GM23338 (cell line): ENCODE results near the gene SSTR1. TPM values are rescaled to one million over a fixed set of nuclear protein-coding genes. Genes with fewer than 3 reads are reported as not detected.

Experiments used
- EZH2phosphoT487 ChIP-seq: fragments of 200-600 bp; sonication (generic); IDR thresholded peaks from one replicate; pipeline ENCODE4 v1.8.1; 2018; ENCODE audit warnings: antibody characterized with exemption; ENCODE audit not compliant: unreplicated experiment
- NANOG ChIP-seq: IDR thresholded peaks from 2 replicates; pipeline ENCODE4 v1.6.1; 2016; ENCODE audit warnings: antibody characterized with exemption, borderline replicate concordance
- STAT1 ChIP-seq: IDR thresholded peaks from one replicate; pipeline ENCODE4 v1.6.1; 2016; ENCODE audit warnings: antibody characterized with exemption; ENCODE audit not compliant: unreplicated experiment
- ZNF331 ChIP-seq: fragments of 250-450 bp; sonication (Bioruptor Pico); IDR thresholded peaks from 2 replicates; pipeline ENCODE4 v1.5.0; 2020; ENCODE audit warnings: low read depth, mild to moderate bottlenecking, moderate library complexity
- polyA plus RNA-seq: library from polyadenylated mRNA; unstranded; fragments of >200 nt; fragmentation: Nextera tagmentation; extraction: Ambion mirVana; gene quantifications from 2 replicates; pipeline ENCODE4 v1.2.1, GENCODE V29; 2016
- total RNA-seq: library from RNA; depleted of rRNA; stranded (reverse); fragments of >200 nt; shearing (Covaris generic); gene quantifications from 2 replicates; pipeline ENCODE4 v1.2.3, GENCODE V29; 2014
- TF ChIP-seq, protein P1 (sequence below): fragments of 250-450 bp; sonication (Bioruptor Pico); IDR thresholded peaks from 2 replicates; pipeline ENCODE4 v1.5.0; 2020; ENCODE audit warnings: mild to moderate bottlenecking, moderate library complexity
- TF ChIP-seq, protein P2 (sequence below): IDR thresholded peaks from 2 replicates; pipeline ENCODE4 v1.6.1; 2016; ENCODE audit warnings: antibody characterized with exemption
- TF ChIP-seq, protein P3 (sequence below): IDR thresholded peaks from one replicate; pipeline ENCODE4 v1.6.1; 2018; ENCODE audit warnings: antibody characterized with exemption; ENCODE audit not compliant: unreplicated experiment

The SSTR1 gene
- total and polyA plus RNA-seq, 2 experiments from 2014 or later = 0.42 to 0.80 TPM

DNA sequence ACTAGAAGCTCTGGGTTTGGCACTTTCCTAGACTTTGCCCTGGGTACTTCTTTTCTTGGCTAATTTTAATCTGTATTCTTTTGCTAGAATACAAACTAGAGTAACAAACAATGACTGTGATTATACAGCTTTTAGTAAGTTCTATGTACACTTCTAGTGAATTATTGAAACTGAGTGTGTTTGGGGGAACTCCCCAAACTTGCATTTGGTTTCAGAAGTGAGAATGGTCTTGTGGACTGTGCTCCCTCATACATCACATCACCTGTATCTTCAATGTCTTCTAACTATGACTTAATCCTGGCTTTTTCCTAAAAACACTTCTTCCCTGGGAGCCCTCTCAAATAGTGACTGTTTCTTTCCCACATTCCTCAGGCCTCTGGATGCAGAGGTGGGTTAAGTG lies 23.6 kb upstream of the SSTR1 start (continued):
- TF ChIP-seq, protein P1, sequence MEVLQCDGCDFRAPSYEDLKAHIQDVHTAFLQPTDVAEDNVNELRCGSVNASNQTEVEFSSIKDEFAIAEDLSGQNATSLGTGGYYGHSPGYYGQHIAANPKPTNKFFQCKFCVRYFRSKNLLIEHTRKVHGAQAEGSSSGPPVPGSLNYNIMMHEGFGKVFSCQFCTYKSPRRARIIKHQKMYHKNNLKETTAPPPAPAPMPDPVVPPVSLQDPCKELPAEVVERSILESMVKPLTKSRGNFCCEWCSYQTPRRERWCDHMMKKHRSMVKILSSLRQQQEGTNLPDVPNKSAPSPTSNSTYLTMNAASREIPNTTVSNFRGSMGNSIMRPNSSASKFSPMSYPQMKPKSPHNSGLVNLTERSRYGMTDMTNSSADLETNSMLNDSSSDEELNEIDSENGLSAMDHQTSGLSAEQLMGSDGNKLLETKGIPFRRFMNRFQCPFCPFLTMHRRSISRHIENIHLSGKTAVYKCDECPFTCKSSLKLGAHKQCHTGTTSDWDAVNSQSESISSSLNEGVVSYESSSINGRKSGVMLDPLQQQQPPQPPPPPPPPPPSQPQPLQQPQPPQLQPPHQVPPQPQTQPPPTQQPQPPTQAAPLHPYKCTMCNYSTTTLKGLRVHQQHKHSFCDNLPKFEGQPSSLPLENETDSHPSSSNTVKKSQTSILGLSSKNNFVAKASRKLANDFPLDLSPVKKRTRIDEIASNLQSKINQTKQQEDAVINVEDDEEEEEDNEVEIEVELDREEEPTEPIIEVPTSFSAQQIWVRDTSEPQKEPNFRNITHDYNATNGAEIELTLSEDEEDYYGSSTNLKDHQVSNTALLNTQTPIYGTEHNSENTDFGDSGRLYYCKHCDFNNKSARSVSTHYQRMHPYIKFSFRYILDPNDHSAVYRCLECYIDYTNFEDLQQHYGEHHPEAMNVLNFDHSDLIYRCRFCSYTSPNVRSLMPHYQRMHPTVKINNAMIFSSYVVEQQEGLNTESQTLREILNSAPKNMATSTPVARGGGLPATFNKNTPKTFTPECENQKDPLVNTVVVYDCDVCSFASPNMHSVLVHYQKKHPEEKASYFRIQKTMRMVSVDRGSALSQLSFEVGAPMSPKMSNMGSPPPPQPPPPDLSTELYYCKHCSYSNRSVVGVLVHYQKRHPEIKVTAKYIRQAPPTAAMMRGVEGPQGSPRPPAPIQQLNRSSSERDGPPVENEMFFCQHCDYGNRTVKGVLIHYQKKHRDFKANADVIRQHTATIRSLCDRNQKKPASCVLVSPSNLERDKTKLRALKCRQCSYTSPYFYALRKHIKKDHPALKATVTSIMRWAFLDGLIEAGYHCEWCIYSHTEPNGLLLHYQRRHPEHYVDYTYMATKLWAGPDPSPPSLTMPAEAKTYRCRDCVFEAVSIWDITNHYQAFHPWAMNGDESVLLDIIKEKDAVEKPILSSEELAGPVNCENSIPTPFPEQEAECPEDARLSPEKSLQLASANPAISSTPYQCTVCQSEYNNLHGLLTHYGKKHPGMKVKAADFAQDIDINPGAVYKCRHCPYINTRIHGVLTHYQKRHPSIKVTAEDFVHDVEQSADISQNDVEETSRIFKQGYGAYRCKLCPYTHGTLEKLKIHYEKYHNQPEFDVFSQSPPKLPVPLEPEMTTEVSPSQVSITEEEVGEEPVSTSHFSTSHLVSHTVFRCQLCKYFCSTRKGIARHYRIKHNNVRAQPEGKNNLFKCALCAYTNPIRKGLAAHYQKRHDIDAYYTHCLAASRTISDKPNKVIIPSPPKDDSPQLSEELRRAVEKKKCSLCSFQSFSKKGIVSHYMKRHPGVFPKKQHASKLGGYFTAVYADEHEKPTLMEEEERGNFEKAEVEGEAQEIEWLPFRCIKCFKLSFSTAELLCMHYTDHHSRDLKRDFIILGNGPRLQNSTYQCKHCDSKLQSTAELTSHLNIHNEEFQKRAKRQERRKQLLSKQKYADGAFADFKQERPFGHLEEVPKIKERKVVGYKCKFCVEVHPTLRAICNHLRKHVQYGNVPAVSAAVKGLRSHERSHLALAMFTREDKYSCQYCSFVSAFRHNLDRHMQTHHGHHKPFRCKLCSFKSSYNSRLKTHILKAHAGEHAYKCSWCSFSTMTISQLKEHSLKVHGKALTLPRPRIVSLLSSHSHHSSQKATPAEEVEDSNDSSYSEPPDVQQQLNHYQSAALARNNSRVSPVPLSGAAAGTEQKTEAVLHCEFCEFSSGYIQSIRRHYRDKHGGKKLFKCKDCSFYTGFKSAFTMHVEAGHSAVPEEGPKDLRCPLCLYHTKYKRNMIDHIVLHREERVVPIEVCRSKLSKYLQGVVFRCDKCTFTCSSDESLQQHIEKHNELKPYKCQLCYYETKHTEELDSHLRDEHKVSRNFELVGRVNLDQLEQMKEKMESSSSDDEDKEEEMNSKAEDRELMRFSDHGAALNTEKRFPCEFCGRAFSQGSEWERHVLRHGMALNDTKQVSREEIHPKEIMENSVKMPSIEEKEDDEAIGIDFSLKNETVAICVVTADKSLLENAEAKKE (CRISPR knock-in tag) = no peak
- TF ChIP-seq NANOG (no peak), ZNF331 (no peak), STAT1 (no peak), EZH2phosphoT487 (no peak)
- TF ChIP-seq, protein P2, sequence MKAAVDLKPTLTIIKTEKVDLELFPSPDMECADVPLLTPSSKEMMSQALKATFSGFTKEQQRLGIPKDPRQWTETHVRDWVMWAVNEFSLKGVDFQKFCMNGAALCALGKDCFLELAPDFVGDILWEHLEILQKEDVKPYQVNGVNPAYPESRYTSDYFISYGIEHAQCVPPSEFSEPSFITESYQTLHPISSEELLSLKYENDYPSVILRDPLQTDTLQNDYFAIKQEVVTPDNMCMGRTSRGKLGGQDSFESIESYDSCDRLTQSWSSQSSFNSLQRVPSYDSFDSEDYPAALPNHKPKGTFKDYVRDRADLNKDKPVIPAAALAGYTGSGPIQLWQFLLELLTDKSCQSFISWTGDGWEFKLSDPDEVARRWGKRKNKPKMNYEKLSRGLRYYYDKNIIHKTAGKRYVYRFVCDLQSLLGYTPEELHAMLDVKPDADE = no peak
- TF ChIP-seq, protein P3, sequence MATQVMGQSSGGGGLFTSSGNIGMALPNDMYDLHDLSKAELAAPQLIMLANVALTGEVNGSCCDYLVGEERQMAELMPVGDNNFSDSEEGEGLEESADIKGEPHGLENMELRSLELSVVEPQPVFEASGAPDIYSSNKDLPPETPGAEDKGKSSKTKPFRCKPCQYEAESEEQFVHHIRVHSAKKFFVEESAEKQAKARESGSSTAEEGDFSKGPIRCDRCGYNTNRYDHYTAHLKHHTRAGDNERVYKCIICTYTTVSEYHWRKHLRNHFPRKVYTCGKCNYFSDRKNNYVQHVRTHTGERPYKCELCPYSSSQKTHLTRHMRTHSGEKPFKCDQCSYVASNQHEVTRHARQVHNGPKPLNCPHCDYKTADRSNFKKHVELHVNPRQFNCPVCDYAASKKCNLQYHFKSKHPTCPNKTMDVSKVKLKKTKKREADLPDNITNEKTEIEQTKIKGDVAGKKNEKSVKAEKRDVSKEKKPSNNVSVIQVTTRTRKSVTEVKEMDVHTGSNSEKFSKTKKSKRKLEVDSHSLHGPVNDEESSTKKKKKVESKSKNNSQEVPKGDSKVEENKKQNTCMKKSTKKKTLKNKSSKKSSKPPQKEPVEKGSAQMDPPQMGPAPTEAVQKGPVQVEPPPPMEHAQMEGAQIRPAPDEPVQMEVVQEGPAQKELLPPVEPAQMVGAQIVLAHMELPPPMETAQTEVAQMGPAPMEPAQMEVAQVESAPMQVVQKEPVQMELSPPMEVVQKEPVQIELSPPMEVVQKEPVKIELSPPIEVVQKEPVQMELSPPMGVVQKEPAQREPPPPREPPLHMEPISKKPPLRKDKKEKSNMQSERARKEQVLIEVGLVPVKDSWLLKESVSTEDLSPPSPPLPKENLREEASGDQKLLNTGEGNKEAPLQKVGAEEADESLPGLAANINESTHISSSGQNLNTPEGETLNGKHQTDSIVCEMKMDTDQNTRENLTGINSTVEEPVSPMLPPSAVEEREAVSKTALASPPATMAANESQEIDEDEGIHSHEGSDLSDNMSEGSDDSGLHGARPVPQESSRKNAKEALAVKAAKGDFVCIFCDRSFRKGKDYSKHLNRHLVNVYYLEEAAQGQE = no peak
